Thoracic aorta (tissue), 2 donors: Measurements from ENCODE around the gene RAB3GAP2. TPM values are rescaled to one million over a fixed set of nuclear protein-coding genes. Genes with fewer than 3 reads are reported as not detected.
"Not testable (repeated sequence)": the region's sequence is repeated elsewhere in the genome, so short reads cannot be mapped to it uniquely, and the experiment has no call there.

ENCODE experiments used
- ATAC-seq: fragments of 150-250 bp; one replicate; pipeline ENCODE4 v1.8.0; 2017; ENCODE audit warnings: low read depth; ENCODE audit not compliant: insufficient number of reproducible peaks, low FRiP score
- DNase-seq: peaks from one replicate; pipeline ENCODE4 v3.0.0-alpha.2; 2020; ENCODE audit warnings: low spot score
- H3K27ac ChIP-seq, 2 donors: fragments of 200-600 bp; sonication (generic); 1 replicate in 1 of 2; 2 replicates in 1 of 2; pipeline ENCODE4 v1.5.1; 2016; ENCODE audit warnings: mild to moderate bottlenecking in 2 of 2, moderate library complexity in 2 of 2
- H3K27me3 ChIP-seq: fragments of 200-600 bp; sonication (generic); replicated peaks from 2 replicates; pipeline ENCODE4 v1.6.0; 2016; ENCODE audit warnings: mild to moderate bottlenecking; ENCODE audit not compliant: insufficient read depth
- H3K36me3 ChIP-seq: fragments of 200-600 bp; sonication (generic); one replicate; pipeline ENCODE4 v1.5.1; 2016
- H3K4me1 ChIP-seq, 2 donors: fragments of 200-600 bp; sonication (generic); 1 replicate in 1 of 2; 2 replicates in 1 of 2; pipeline versions ENCODE4 v1.5.1 to v1.6.0; 2016; ENCODE audit warnings: low read depth in 2 of 2, mild to moderate bottlenecking in 1 of 2; ENCODE audit not compliant: control insufficient read depth in 1 of 2
- H3K4me3 ChIP-seq: fragments of 200-600 bp; sonication (generic); 2 replicates; pipeline ENCODE4 v1.5.1; 2016; ENCODE audit warnings: mild to moderate bottlenecking
- H3K9me3 ChIP-seq: fragments of 200-600 bp; sonication (generic); 2 replicates; pipeline ENCODE4 v1.5.1; 2016
- CTCF ChIP-seq: fragments of 200-600 bp; sonication (generic); IDR thresholded peaks from one replicate; pipeline ENCODE4 v1.5.1; 2019; ENCODE audit warnings: antibody characterized with exemption
- total RNA-seq, 2 donors: library from RNA; depleted of rRNA; stranded (reverse); fragments of >200 nt; gene quantifications; one replicate each; pipeline versions ENCODE4 v1.1.0 to v1.2.3, GENCODE V29; 2016

The RAB3GAP2 gene
- total RNA-seq, 2 donors from 2014 or later = 22.5 to 37.9 TPM

GRCh38 chr1:220218397-220219135 lies 53.7 kb downstream of the RAB3GAP2 start:
- H3K4me1 ChIP-seq = peaks cover 9 to 10% of the 10 kb centered on the region in 2 donors
- not testable (repeated sequence) for H3K4me3 ChIP-seq, ATAC-seq, H3K27me3 ChIP-seq, H3K9me3 ChIP-seq, H3K36me3 ChIP-seq, H3K27ac ChIP-seq
- peak; percentile 5 for DNase-seq
- TF ChIP-seq CTCF = peak; percentile 46

GRCh38 chr1:220217383-220217988 lies 54.8 kb downstream of the RAB3GAP2 start:
- H3K4me3 ChIP-seq = no peak overlapping the region
- ATAC-seq = no peak
- H3K9me3 ChIP-seq = no peaks in the 10 kb centered on the region
- H3K4me1 ChIP-seq = peaks cover 4 to 9% of the 10 kb centered on the region in 2 donors
- H3K36me3 ChIP-seq = no peaks in the 10 kb centered on the region
- TF ChIP-seq CTCF = no peak
- no peaks in the 10 kb centered on the region for H3K27me3 ChIP-seq
- no peak overlapping the region for H3K27ac ChIP-seq
- no peak for DNase-seq

GRCh38 chr1:220213382-220213983 lies 58.8 kb downstream of the RAB3GAP2 start:
- no peak for DNase-seq
- Histone ChIP-seq H3K36me3 (peaks cover 4% of the 10 kb centered on the region), H3K4me1 (no peaks in the 10 kb centered on the region), H3K27me3 (no peaks in the 10 kb centered on the region), H3K27ac (no peak overlapping the region), H3K9me3 (no peaks in the 10 kb centered on the region), H3K4me3 (no peak overlapping the region)
- no peak for ATAC-seq
- no peak for TF ChIP-seq CTCF

- no peak for TF ChIP-seq CTCF
- Histone ChIP-seq H3K27me3 (no peaks in the 10 kb centered on the region), H3K4me1 (no peaks in the 10 kb centered on the region), H3K9me3 (no peaks in the 10 kb centered on the region), H3K4me3 (no peak overlapping the region), H3K36me3 (peaks cover 13% of the 10 kb centered on the region), H3K27ac (no peak overlapping the region)
- DNase-seq = no peak
- no peak for ATAC-seq
Measured at GRCh38 chr1:220207411-220207810, 64.8 kb downstream of the RAB3GAP2 start.

GRCh38 chr1:220204758-220205157 lies 67.5 kb downstream of the RAB3GAP2 start:
- H3K27ac ChIP-seq, H3K9me3 ChIP-seq, H3K4me3 ChIP-seq, H3K4me1 ChIP-seq, DNase-seq, ATAC-seq, H3K27me3 ChIP-seq: not testable (repeated sequence)
- H3K36me3 ChIP-seq = peaks cover 23% of the 10 kb centered on the region
